Caco-2 (cell line): ENCODE results near the gene SCAPER. TPM values are rescaled to one million over a fixed set of nuclear protein-coding genes. Genes with fewer than 3 reads are reported as not detected.
"Not testable (repeated sequence)": the region's sequence is repeated elsewhere in the genome, so short reads cannot be mapped to it uniquely, and the experiment has no call there.

Experiments used
- BruUV-seq: library from RNA; stranded (reverse); fragments of 400-500 nt; replicated peaks from 2 replicates; lab custom pipeline; 2021; lab: Mats Ljungman, UMichigan
- CTCF ChIA-PET: fragments of 300-600 bp; sonication (Branson Sonifier 250); formaldehyde crosslinking; loops from one replicate; lab custom pipeline; 2022; ENCODE audit warnings: antibody characterized with exemption; lab: Charles Lee
- POLR2A ChIA-PET: fragments of 300-600 bp; sonication (Branson Sonifier 250); formaldehyde crosslinking; loops from one replicate; lab custom pipeline; 2022; ENCODE audit warnings: antibody characterized with exemption; lab: Charles Lee
- DNase-seq, 2 experiments: peaks; one replicate each; pipeline versions ENCODE4 v3.0.0 to v3.0.0-alpha.2; 2020 to 2022
- H3K27me3 ChIP-seq: replicated peaks from 2 replicates; pipeline ENCODE4 v1.6.0; 2011; ENCODE audit warnings: low read length; ENCODE audit not compliant: control insufficient read depth, insufficient read depth
- H3K36me3 ChIP-seq: 2 replicates; pipeline ENCODE4 v1.5.1; 2011; ENCODE audit warnings: low read length; ENCODE audit not compliant: control insufficient read depth, insufficient read depth
- H3K4me1 ChIP-seq: fragments of 250-450 bp; sonication (Bioruptor Pico); 2 replicates; pipeline ENCODE4 v1.5.1; 2020; ENCODE audit warnings: mild to moderate bottlenecking
- H3K4me3 ChIP-seq: 2 replicates; pipeline ENCODE4 v1.5.1; 2011; ENCODE audit warnings: low read depth, mild to moderate bottlenecking, control low read depth, low read length
- H3K9me3 ChIP-seq: fragments of 250-450 bp; sonication (Bioruptor Pico); 2 replicates; pipeline ENCODE4 v1.5.1; 2020; ENCODE audit warnings: mild to moderate bottlenecking, moderate library complexity
- H3K27ac Mint-ChIP-seq: one replicate; pipeline ENCODE4 v1.8.0; 2022; ENCODE audit warnings: mixed read lengths; ENCODE audit not compliant: unreplicated experiment
- H3K27me3 Mint-ChIP-seq: one replicate; pipeline ENCODE4 v1.8.0; 2022; ENCODE audit warnings: mixed read lengths; ENCODE audit not compliant: insufficient read depth, unreplicated experiment
- H3K36me3 Mint-ChIP-seq: one replicate; pipeline ENCODE4 v1.8.0; 2022; ENCODE audit warnings: mild to moderate bottlenecking, mixed read lengths; ENCODE audit not compliant: insufficient read depth, unreplicated experiment
- H3K4me1 Mint-ChIP-seq: one replicate; pipeline ENCODE4 v1.8.0; 2022; ENCODE audit warnings: low read depth, mixed read lengths; ENCODE audit not compliant: unreplicated experiment
- H3K4me3 Mint-ChIP-seq: one replicate; pipeline ENCODE4 v1.8.0; 2022; ENCODE audit warnings: mild to moderate bottlenecking, moderate library complexity, mixed read lengths; ENCODE audit not compliant: unreplicated experiment
- H3K9me3 Mint-ChIP-seq: one replicate; pipeline ENCODE4 v1.8.0; 2022; ENCODE audit warnings: mixed read lengths; ENCODE audit not compliant: unreplicated experiment
- intact Hi-C: fragments of 100-400 bp; cut with micrococcal nuclease; formaldehyde crosslinking; loops from one replicate; pipeline ENCODE4 v1.10.0; 2022; ENCODE audit not compliant: unreplicated experiment
- total RNA-seq: library from RNA; stranded (reverse); gene quantifications from 2 replicates; pipeline ENCODE4 v1.2.3, GENCODE V29; 2022
- TF ChIP-seq, protein P1 (sequence below), 2 experiments: fragments of 200-600 bp in 1 of 2; IDR thresholded peaks; 1 replicate in 1 of 2; 2 replicates in 1 of 2; pipeline versions ENCODE4 v1.5.1 to v1.8.0; 2011 to 2022; ENCODE audit warnings: antibody characterized with exemption in 1 of 2, control low read depth in 1 of 2, inconsistent platforms in 1 of 2, low read depth in 1 of 2, low read length in 1 of 2, mild to moderate bottlenecking in 1 of 2, moderate library complexity in 1 of 2; ENCODE audit not compliant: insufficient read depth in 1 of 2, severe bottlenecking in 1 of 2, unreplicated experiment in 1 of 2

SCAPER gene
- total RNA-seq, 1 experiment from 2014 or later: 24.6 TPM

DNA sequence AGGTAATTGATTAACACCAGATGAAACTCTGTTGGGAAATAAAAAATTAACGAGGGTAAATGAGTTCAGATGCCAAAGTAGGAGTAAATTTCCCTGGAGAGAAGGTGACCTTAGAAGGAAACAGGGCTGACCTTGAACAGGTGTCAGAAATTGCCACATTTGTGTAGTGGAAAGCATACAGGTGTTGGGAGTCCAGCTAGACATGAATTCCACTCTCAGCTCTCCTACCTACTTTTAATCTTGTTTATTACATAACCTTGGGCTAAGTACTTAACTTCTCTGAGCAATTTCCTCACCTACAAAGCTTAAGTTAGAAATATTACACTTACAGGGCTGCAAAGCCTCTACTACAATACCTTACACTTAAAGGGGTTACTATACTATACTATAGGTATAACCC lies 472.5 kb downstream of the SCAPER start:
- TF ChIP-seq, protein P1, sequence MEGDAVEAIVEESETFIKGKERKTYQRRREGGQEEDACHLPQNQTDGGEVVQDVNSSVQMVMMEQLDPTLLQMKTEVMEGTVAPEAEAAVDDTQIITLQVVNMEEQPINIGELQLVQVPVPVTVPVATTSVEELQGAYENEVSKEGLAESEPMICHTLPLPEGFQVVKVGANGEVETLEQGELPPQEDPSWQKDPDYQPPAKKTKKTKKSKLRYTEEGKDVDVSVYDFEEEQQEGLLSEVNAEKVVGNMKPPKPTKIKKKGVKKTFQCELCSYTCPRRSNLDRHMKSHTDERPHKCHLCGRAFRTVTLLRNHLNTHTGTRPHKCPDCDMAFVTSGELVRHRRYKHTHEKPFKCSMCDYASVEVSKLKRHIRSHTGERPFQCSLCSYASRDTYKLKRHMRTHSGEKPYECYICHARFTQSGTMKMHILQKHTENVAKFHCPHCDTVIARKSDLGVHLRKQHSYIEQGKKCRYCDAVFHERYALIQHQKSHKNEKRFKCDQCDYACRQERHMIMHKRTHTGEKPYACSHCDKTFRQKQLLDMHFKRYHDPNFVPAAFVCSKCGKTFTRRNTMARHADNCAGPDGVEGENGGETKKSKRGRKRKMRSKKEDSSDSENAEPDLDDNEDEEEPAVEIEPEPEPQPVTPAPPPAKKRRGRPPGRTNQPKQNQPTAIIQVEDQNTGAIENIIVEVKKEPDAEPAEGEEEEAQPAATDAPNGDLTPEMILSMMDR (IDR thresholded peaks at IDR 0.05; ENCODE audit: insufficient read depth in 1 of 2, low read depth in 1 of 2, low read length in 1 of 2, severe bottlenecking in 1 of 2, unreplicated experiment in 1 of 2): no peak
- no peaks in the 10 kb centered on the region for H3K36me3 ChIP-seq
- Mint-ChIP-seq H3K9me3 (peaks cover 8% of the 10 kb centered on the region), H3K4me1 (no peaks in the 10 kb centered on the region), H3K27ac (no peak overlapping the region), H3K4me3 (no peak overlapping the region), H3K36me3 (peaks cover 5% of the 10 kb centered on the region), H3K27me3 (no peaks in the 10 kb centered on the region)
- no peak overlapping the region for H3K4me3 ChIP-seq
- intact Hi-C loops: no loop called here
- DNase-seq: no peak
- POLR2A ChIA-PET: no interaction called here
- H3K9me3 ChIP-seq: no peaks in the 10 kb centered on the region
- no peaks in the 10 kb centered on the region for H3K27me3 ChIP-seq
- H3K4me1 ChIP-seq: no peaks in the 10 kb centered on the region
- CTCF ChIA-PET: no interaction called here
- no TSS peak for BruUV-seq

- TF ChIP-seq, protein P1 (IDR thresholded peaks at IDR 0.05; ENCODE audit: insufficient read depth in 1 of 2, low read depth in 1 of 2, low read length in 1 of 2, severe bottlenecking in 1 of 2, unreplicated experiment in 1 of 2): no peak
- H3K4me1 Mint-ChIP-seq: no peaks in the 10 kb centered on the region
- H3K36me3 ChIP-seq: no peaks in the 10 kb centered on the region
- H3K4me3 ChIP-seq: no peak overlapping the region
- H3K4me1 ChIP-seq: no peaks in the 10 kb centered on the region
- H3K4me3 Mint-ChIP-seq: no peak overlapping the region
- H3K9me3 ChIP-seq: no peaks in the 10 kb centered on the region
- intact Hi-C loops: no loop called here
- POLR2A ChIA-PET: no interaction called here
- H3K27me3 Mint-ChIP-seq: no peaks in the 10 kb centered on the region
- peaks cover 8% of the 10 kb centered on the region for H3K9me3 Mint-ChIP-seq
- no TSS peak for BruUV-seq
- no peak for DNase-seq
- H3K36me3 Mint-ChIP-seq: peaks cover 5% of the 10 kb centered on the region
- no peak overlapping the region for H3K27ac Mint-ChIP-seq
- H3K27me3 ChIP-seq: no peaks in the 10 kb centered on the region
- CTCF ChIA-PET: no interaction called here
Measured at GRCh38 chr15:76431971-76432370, 473.2 kb downstream of the SCAPER start.

GRCh38 chr15:76430711-76431110 lies 474.4 kb downstream of the SCAPER start:
- H3K4me1 ChIP-seq, BruUV-seq, H3K36me3 ChIP-seq, H3K36me3 Mint-ChIP-seq, H3K4me3 Mint-ChIP-seq, CTCF ChIA-PET, DNase-seq, H3K9me3 Mint-ChIP-seq, H3K27me3 ChIP-seq, H3K4me1 Mint-ChIP-seq, H3K4me3 ChIP-seq, H3K9me3 ChIP-seq, H3K27ac Mint-ChIP-seq, intact Hi-C loops, H3K27me3 Mint-ChIP-seq, POLR2A ChIA-PET: not testable (repeated sequence)

DNA sequence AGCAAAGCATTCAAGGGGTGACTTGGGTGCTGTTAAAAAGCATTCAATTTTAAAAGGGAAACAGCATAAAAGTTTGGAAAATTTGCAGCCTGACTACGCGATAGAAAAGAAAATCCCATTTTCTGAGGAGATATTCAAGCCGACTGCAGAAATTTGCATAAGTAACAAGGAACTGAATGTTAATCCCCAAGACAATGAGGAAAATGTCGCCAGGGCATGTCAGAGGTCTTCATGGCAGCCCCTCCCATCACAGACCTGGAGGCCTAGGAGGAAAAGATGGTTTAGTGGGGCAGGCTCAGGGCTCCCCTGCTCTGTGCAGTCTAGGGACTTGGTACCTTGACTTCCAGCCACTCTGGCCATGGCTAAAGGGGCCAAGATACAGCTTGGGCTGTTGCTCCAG lies 475.5 kb downstream of the SCAPER start:
- CTCF ChIA-PET: no interaction called here
- H3K9me3 Mint-ChIP-seq: peaks cover 8% of the 10 kb centered on the region

More for the DNA sequence above, 475.5 kb downstream of the SCAPER start:
- H3K36me3 ChIP-seq: no peaks in the 10 kb centered on the region
- TF ChIP-seq, protein P1 (IDR thresholded peaks at IDR 0.05; ENCODE audit: insufficient read depth in 1 of 2, low read depth in 1 of 2, low read length in 1 of 2, severe bottlenecking in 1 of 2, unreplicated experiment in 1 of 2): no peak
- no peak for DNase-seq
- no peak overlapping the region for H3K4me3 ChIP-seq
- intact Hi-C loops: no loop called here
- Mint-ChIP-seq H3K27me3 (no peaks in the 10 kb centered on the region), H3K4me3 (no peak overlapping the region), H3K27ac (no peak overlapping the region), H3K36me3 (peaks cover 2% of the 10 kb centered on the region), H3K4me1 (no peaks in the 10 kb centered on the region)
- POLR2A ChIA-PET: no interaction called here
- H3K9me3 ChIP-seq: no peaks in the 10 kb centered on the region
- no TSS peak for BruUV-seq
- no peaks in the 10 kb centered on the region for H3K27me3 ChIP-seq
- no peaks in the 10 kb centered on the region for H3K4me1 ChIP-seq
